MG63 (cell line): ENCODE measurements around the gene ANKMY1. TPM values are rescaled to one million over a fixed set of nuclear protein-coding genes. Genes with fewer than 3 reads are reported as not detected.
A peak's percentile ranks its signal among the peaks of the same experiment; 100 is the strongest.
"Not testable (repeated sequence)": the region's sequence is repeated elsewhere in the genome, so short reads cannot be mapped to it uniquely, and the experiment has no call there.

Experiments used
- DNase-seq: peaks from one replicate; pipeline ENCODE4 v3.0.0-alpha.2; 2020
- H3K27me3 ChIP-seq: fragments of 250-450 bp; sonication (Bioruptor Pico); 2 replicates; pipeline ENCODE4 v1.5.1; 2020; ENCODE audit warnings: mild to moderate bottlenecking, moderate library complexity
- H3K36me3 ChIP-seq: fragments of 250-450 bp; sonication (Bioruptor Pico); 2 replicates; pipeline ENCODE4 v1.5.1; 2020; ENCODE audit warnings: mild to moderate bottlenecking, moderate library complexity
- H3K4me3 ChIP-seq: fragments of 250-450 bp; sonication (Bioruptor Pico); 2 replicates; pipeline ENCODE4 v1.5.1; 2020; ENCODE audit warnings: mild to moderate bottlenecking, moderate library complexity
- H3K9me3 ChIP-seq: fragments of 250-450 bp; sonication (Bioruptor Pico); 2 replicates; pipeline ENCODE4 v1.5.1; 2020; ENCODE audit warnings: mild to moderate bottlenecking, moderate library complexity
- total RNA-seq: library from RNA; depleted of rRNA; stranded (reverse); fragments of >200 nt; shearing (Covaris generic); gene quantifications from 2 replicates; pipeline ENCODE4 v1.2.3, GENCODE V29; 2014; ENCODE audit warnings: low replicate concordance

The ANKMY1 gene
- total RNA-seq, 1 experiment from 2014 or later, result 10.2 TPM

DNA sequence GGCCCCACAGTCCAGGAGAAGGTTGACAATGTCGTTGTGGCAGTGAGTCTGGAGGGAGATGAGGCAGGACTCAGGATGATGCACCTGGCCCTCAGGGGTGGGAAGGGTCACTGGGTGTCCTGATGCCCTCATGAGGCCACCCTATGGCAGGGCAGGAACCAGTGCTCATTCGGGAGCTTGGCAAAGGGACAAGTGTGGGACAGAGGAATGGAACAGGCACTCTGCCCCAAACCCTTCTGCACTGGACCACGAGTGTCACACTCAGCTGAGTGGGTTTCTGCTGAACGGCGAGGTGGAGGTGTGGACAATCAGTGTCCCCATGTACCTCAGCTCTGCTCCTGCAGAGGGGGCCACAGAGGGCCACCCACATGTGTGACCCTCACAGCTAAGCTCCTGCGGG lies 32.0 kb downstream of the ANKMY1 start:
- no peak for DNase-seq
- Histone ChIP-seq H3K27me3 (no peaks in the 10 kb centered on the region), H3K9me3 (peaks cover 24% of the 10 kb centered on the region), H3K36me3 (peaks cover 71% of the 10 kb centered on the region), H3K4me3 (no peak overlapping the region)

DNA sequence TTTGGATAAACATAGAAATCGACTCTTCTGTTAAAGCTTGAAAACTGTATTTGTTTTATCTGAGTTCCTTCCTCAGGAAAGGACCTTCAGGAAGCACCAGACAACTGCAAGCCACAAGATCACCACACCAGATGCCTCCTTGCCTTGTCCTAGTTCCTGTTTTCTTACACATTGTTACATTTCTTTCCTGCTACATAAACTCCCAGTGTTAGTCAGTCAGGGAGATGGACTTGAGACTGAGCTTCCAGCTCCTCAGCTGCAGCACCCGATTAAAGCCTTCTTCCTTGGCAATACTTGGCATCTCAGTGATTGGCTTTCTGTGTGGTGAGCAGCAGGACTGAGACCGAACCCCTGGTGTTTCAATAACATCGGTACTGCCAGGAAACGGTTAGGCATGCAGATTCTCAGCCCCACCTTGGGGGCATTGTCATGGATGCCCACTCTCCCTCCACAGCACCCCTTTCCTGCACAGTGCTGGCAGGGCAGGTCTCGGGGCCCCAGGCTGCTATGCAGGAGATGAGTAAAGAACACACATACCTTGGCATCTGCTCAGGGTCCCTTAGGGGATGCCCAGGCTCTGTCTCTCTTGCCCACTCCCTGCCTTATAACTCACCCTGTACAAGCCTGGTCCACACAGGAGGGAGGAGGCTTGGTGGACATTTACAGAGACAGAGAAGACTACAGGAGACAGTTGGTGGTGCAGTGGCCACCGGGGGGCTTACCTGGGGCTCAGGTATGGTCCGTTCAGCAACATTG lies 32.6 kb downstream of the ANKMY1 start:
- DNase-seq, result no peak
- peaks cover 66% of the 10 kb centered on the region for H3K36me3 ChIP-seq
- H3K4me3 ChIP-seq, result no peak overlapping the region
- H3K9me3 ChIP-seq, result peaks cover 19% of the 10 kb centered on the region
- H3K27me3 ChIP-seq, result no peaks in the 10 kb centered on the region

DNA sequence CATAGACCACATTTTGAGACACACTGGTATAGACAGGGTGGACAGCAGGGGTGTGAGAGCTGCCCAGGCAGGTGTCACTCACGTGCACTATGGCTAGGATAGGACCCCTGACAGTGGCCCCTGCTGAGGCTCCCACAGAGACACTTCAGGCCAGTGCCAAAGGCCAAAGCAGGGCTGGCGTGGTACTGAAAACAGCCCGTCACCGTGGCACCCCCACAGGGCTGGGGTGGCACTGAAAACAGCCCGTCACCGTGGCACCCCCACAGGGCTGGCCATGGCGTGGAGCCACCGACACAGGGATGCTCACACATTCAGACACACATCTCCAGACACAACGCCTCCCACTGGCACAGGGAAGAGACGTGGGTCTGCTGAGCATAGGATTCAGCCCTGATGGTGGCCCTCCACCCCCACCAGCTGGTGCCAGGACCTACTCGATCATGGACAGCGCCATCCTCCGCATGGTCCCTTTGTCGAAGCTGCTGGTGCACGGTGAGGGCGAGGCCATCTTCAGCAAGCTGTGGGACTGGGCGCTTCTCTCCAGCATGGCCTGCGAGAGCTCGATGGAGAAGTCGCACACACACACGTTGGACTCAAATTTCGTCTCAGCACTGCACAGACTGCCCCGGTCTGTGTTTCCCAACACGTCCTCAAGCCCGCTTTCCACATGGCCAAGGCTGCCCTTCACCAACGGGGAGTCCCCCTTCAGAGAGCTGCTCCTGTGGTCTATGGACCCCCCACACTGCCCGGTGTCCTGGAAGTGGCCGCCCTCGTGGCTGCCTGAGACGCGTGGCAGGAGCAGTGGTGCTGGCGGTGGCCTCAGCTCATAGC lies 34.1 kb downstream of the ANKMY1 start:
- Histone ChIP-seq H3K9me3 (peaks cover 19% of the 10 kb centered on the region), H3K4me3 (no peak overlapping the region), H3K27me3 (no peaks in the 10 kb centered on the region), H3K36me3 (peaks cover 68% of the 10 kb centered on the region)
- DNase-seq, result no peak

DNA sequence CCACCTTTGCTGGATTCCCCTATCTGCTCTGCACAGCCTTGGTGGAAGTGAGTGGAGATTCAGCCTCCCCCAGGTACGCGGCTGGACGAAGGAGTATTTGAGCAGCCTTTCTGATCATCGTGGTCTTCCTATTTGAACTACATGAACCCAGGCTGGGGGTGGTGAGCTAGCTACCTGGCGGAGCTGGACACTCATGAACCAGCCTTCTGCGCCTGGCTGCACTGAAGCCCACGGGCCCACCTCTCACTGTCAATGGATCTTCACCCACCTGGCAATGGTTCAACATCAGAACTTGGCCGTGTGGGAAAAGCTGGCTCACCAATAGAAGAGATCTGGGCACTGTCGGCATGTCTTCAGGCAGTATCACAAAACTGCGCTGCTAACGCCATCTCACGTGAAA lies 35.4 kb downstream of the ANKMY1 start:
- DNase-seq, result no peak
- peaks cover 67% of the 10 kb centered on the region for H3K36me3 ChIP-seq

DNA sequence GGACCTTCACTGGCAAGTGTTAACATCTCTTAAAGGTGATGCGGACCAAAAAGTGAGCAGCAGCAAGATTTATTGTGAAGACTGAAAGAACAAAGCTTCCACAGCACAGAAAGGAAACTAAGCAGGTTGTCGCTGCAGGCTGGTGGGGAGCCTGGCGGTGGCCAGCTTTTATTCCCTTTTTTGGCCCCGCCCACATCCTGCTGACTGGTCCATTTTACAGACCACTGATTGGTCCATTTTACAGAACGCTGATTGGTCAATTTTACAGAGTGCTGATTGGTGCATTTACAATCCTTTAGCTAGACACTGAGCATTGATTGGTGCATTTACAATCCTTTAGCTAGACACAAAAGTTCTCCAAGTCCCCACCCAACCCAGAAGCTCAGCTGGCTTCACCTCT lies 35.9 kb downstream of the ANKMY1 start:
- not testable (repeated sequence) for DNase-seq, H3K4me3 ChIP-seq, H3K27me3 ChIP-seq
- H3K9me3 ChIP-seq, result peaks cover 18% of the 10 kb centered on the region
- peaks cover 65% of the 10 kb centered on the region for H3K36me3 ChIP-seq

More for the DNA sequence above, 35.4 kb downstream of the ANKMY1 start:
- Histone ChIP-seq H3K27me3 (no peaks in the 10 kb centered on the region), H3K4me3 (no peak overlapping the region), H3K9me3 (peaks cover 19% of the 10 kb centered on the region)

DNA sequence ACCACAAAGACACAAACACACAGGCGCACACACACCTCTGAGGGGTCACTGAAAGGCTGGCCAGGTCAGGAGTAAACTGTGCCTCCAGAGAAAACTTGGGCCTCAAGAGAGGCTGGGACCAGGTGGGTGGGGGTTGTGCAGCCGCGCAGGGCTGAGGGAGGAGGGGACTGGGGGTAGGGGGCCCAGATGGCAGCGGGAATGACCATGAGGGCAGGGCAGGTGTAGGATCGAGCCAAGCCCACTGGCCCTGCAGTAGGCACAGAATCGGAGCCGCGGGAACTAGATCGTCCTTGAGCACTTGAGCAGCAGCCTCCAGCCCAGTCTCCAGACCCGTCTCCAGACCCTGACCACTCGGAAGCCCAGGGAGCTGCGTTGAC lies 36.8 kb downstream of the ANKMY1 start:
- DNase-seq, result no peak
- Histone ChIP-seq H3K27me3 (no peaks in the 10 kb centered on the region), H3K4me3 (no peak overlapping the region), H3K9me3 (peaks cover 16% of the 10 kb centered on the region), H3K36me3 (peaks cover 59% of the 10 kb centered on the region)

DNA sequence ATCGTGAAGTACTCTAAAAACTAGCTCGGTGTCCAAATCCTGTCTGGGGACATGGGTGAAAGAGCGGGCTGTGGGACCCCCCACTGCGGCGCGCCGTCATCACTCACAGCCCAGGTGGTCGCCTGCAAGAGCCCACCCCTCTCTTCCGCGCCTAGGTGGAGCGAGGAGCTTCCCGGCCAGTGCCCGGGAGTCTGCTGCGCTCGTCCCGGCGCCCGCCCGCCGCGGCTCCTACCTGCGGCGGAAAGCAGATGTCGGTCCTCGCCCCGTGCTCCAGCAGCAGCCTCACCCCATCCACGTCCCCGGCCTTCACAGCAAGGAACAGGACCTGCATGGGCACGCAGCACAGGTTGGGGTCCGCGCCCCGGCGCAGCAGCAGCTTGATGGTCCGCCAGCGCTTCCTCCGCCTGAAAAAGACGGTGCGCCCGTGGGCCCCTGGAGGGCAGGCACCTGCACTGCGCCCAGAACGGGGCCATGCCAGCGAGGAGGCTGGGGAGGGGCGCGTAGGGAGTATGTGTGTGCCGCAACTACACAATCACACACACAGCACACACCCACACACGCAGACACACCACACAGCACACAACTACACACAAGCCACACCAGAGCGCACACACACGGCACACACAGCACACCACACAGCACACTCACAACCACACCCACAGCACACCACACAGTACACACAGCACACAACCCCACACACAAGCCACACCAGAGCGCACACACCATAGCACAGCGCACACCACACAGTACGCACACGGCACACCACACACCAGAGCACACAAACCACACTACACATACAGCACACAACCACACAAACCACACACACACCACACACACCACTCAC lies 37.4 kb downstream of the ANKMY1 start:
- Histone ChIP-seq H3K4me3 (no peak overlapping the region), H3K36me3 (peaks cover 53% of the 10 kb centered on the region), H3K27me3 (no peaks in the 10 kb centered on the region), H3K9me3 (peaks cover 10% of the 10 kb centered on the region)
- DNase-seq, result no peak

DNA sequence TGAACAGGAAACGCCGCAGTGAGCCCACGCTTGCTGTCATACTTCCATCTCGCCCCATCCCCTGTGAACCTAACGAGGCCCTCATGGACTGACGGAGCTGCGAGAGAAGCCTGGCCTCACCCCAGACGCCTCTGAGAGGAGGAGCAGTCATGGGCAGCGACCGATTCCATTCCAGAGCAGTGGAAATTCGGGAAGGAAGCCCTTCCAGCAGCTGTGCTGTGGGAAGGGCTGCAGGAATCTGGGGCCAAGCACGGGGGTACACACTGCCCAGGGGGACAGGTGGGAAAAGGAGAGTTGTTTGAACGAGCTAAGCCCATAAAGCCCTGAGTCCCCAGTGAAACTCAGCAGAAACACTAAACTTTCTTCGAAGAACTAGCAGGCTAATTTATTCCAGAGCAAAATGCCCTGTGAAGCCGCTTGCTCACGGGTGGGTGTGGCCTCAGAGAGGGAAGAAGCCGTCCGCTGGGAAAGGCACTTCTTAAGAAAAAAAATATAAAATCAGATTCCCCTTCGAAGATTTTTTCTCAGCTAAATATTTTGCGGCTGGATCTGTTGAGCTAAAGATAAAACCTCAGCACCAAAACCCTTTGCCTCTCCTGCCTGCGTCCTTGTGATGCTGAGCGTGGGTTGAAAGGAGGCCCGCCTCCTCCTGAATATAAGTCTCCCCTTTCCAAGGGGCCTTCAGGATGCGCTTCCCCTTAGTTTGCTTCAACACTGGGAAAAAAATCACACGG lies 38.2 kb downstream of the ANKMY1 start:
- Histone ChIP-seq H3K36me3 (peaks cover 45% of the 10 kb centered on the region), H3K9me3 (peaks cover 2% of the 10 kb centered on the region), H3K4me3 (no peak overlapping the region), H3K27me3 (no peaks in the 10 kb centered on the region)
- DNase-seq, result no peak

DNA sequence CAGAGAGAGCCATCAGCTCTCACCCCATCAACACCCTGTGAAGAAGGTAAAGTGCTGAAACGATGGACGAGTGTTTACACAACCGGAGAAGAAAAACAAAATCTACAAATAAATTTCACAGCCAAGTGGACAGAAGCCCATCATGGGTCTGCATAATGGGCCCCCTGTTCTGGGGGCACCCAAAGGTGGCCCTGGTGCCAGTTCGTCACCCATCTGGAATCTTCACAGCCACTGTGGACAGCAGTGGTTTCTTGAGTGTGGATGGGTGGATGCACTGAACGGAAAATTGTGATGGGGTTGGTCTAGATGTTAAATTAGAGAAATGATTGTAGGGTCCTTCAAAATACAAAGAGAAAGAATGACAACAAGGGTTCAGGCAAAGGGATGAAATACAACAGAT lies 38.8 kb downstream of the ANKMY1 start:
- Histone ChIP-seq H3K27me3 (no peaks in the 10 kb centered on the region), H3K36me3 (peaks cover 39% of the 10 kb centered on the region), H3K9me3 (no peaks in the 10 kb centered on the region; the same call in 1 of the 2 replicates), H3K4me3 (no peak overlapping the region)
- no peak for DNase-seq

DNA sequence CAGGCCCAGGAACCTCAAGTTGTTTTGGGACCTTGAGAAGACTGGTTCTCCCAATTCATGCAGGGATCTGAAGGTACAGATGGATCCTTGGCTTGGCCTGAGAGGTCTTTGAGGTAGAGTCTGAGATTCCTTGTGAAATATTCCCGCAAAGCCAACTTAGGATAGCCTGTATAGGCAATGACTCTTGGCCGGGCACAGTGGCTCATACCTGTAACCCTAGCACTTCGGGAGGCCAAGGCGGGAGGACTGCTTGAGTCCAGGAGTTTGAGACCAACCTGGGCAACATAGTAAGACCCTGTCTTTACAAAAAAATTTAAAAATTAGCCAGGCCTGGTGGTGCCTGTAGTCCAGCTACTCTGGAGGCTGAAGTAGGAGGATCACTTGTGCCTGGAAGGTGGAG lies 40.4 kb downstream of the ANKMY1 start:
- no peak for DNase-seq
- Histone ChIP-seq H3K27me3 (no peaks in the 10 kb centered on the region), H3K4me3 (no peak overlapping the region), H3K9me3 (no peaks in the 10 kb centered on the region; the same call in 1 of the 2 replicates), H3K36me3 (peaks cover 23% of the 10 kb centered on the region)

DNA sequence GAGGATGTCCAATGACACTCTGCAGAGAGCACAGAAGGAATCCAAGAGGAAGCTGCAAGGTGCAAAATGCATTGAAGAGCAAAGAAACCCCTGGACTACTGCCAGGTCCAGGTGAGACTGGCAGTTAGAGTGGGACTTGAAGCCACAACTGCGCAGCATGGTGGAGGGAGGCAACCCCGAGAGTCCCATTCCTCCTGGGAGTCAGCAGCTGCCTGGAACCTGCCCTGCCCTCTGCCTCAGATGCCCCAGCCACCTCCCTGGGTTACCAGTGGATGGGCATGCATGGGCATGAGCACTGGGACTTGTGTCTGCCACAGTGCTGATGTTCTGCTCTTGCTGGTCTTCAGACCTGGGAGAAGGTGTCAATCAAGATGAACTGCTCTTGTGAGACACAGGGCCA lies 43.2 kb downstream of the ANKMY1 start:
- Histone ChIP-seq H3K36me3 (peaks cover 16% of the 10 kb centered on the region), H3K9me3 (no peaks in the 10 kb centered on the region), H3K4me3 (no peak overlapping the region), H3K27me3 (no peaks in the 10 kb centered on the region)
- no peak for DNase-seq

DNA sequence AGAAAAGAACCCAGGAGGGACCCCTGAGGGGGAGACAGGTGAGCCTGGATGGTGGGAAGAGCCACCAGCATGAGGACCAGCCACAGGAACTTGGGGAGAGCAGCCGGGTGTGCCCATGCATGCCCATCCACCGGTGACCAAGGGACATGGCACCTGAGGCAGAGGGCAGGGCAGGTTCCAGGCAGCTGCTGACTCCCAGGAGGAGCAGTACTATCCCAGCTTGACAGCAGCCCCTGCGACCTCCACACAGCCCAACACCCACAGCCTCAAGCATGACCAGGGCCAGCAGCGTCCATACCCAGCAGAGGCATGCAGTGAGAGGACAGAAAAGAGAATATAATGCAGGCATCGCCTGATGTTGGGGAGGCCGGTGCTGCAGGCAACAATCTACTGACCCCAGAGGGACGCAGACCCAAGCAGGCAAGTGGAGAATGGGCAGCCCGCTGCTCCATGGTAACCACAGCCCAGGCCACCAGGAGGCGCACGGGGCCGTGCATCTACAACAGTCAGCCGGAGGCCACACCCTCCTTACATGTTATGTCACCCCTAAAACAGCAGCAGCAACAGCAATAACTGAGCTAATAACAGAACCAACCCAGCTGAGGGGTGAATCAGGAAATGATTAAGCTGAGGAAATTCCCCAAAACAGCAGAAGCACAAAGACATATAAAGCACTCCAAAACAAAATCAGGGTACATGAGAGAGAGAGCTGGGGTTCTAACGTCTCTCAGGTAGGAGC lies 44.1 kb downstream of the ANKMY1 start:
- Histone ChIP-seq H3K27me3 (no peaks in the 10 kb centered on the region), H3K36me3 (peaks cover 8% of the 10 kb centered on the region), H3K9me3 (no peaks in the 10 kb centered on the region), H3K4me3 (no peak overlapping the region)
- peak; percentile 66 for DNase-seq

DNA sequence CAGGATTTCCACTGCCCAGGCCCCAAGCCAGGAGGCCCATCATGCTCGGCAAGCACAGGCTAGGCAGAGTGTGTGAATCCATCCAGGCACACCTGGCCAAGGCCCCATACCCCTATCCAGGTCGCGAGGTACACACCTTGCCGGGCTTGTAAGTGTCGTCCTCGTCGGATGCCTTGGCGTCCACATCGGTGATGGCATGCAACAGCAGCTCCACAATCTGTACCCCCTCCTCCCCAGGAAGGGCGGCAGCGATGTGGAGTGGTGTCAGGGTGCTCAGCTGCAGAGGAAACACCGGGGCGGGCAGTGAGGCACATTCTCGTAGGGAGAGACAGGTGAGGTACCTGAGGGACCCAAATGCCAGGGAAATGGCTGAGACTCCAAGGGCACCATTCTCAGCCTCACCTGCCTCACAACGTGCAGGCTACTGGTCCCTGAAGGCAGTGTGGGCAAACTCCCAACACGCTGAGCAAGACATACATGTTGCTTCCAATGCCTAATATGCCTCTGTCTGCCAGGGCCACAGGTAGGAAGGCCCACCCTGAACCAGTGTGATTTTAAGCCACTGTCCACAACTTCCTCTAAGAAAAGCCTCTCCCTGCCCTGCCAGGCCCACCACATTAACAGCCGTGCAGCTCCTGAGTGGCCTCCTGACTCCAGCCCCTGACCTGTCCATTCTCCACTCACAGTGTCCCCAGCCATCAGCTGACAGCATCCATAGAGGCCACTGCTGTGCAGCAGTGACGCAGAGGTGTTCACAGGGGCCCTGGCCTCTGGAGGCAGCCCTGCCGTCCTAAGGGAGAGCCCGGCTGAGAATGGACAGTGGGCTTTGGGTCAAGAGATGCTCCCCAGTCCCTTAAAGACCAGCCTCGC lies 44.9 kb downstream of the ANKMY1 start:
- Histone ChIP-seq H3K9me3 (no peaks in the 10 kb centered on the region), H3K27me3 (no peaks in the 10 kb centered on the region), H3K36me3 (peaks cover 6% of the 10 kb centered on the region), H3K4me3 (no peak overlapping the region)
- no peak for DNase-seq

DNA sequence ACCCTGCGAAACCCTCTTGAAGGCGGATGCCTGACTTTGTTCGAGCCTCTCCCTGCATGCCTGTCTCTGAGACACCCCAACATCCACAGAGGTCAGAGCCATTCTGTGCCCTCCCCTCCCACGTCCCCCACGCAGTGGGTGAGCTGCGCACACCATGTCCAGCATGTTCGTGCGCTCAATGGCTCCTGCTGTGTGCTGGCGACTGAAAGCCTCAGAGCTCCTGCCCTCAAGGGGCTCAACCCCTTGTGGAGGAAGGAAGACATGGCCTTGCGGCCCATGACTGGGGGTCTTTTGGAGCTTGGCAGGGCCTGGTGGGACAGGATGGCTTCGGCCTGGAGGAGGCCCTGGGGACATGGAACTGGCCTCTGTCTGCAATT lies 45.7 kb downstream of the ANKMY1 start:
- Histone ChIP-seq H3K9me3 (no peaks in the 10 kb centered on the region), H3K4me3 (no peak overlapping the region), H3K36me3 (peaks cover 4% of the 10 kb centered on the region), H3K27me3 (no peaks in the 10 kb centered on the region)
- DNase-seq, result no peak
